ENCODE results near the gene NPRL2. TPM values are rescaled to one million over a fixed set of nuclear protein-coding genes. Genes with fewer than 3 reads are reported as not detected.

NPRL2 gene
- total and polyA plus RNA-seq, 9 of the 15 experiments (the other 6 are each of a cell fraction or from before 2014, with no cell fraction given) = 17.4 to 40.4 (median 24.4) TPM

- TF ChIP-seq ZNF263 (CRISPR knock-in tag; IDR thresholded peaks at IDR 0.05; ENCODE audit: borderline replicate concordance) (peak; percentile 53; the same call in 1 of the 2 replicates), ARID3B (CRISPR knock-in tag; IDR thresholded peaks at IDR 0.05; ENCODE audit: borderline replicate concordance) (no peak), REST (IDR thresholded peaks at IDR 0.05; ENCODE audit: borderline replicate concordance) (no peak), REST (CRISPR knock-in tag; IDR thresholded peaks at IDR 0.05; ENCODE audit: low read depth) (0 out of 2 replicates have a peak, but pooled peaks have one; percentile 38), ZBTB5 (IDR thresholded peaks at IDR 0.05) (no peak), STAT5A (IDR thresholded peaks at IDR 0.05; ENCODE audit: borderline replicate concordance, low read length) (no peak), ZNF277 (CRISPR knock-in tag; IDR thresholded peaks at IDR 0.05; ENCODE audit: borderline replicate concordance) (no peak), NR0B1 (IDR thresholded peaks at IDR 0.05; ENCODE audit: partially characterized antibody) (no peak), ZNF232 (CRISPR knock-in tag; IDR thresholded peaks at IDR 0.05) (no peak)
Observed at GRCh38 chr3:50350527-50351322, at the start of gene NPRL2, which contains the start of gene CYB561D2 (continued).

Measured in K562 (cell line).